NCI-H446 treated with DMSO at 0.1 percent for 48 hours (cell line): ENCODE measurements around the gene FAM156B.
"Not testable (repeated sequence)": the region's sequence is repeated elsewhere in the genome, so short reads cannot be mapped to it uniquely, and the experiment has no call there.

Source experiments
- DNase-seq: peaks from one replicate; lab custom pipeline; 2025; lab: John Stamatoyannopoulos, UW

The FAM156B gene

DNA sequence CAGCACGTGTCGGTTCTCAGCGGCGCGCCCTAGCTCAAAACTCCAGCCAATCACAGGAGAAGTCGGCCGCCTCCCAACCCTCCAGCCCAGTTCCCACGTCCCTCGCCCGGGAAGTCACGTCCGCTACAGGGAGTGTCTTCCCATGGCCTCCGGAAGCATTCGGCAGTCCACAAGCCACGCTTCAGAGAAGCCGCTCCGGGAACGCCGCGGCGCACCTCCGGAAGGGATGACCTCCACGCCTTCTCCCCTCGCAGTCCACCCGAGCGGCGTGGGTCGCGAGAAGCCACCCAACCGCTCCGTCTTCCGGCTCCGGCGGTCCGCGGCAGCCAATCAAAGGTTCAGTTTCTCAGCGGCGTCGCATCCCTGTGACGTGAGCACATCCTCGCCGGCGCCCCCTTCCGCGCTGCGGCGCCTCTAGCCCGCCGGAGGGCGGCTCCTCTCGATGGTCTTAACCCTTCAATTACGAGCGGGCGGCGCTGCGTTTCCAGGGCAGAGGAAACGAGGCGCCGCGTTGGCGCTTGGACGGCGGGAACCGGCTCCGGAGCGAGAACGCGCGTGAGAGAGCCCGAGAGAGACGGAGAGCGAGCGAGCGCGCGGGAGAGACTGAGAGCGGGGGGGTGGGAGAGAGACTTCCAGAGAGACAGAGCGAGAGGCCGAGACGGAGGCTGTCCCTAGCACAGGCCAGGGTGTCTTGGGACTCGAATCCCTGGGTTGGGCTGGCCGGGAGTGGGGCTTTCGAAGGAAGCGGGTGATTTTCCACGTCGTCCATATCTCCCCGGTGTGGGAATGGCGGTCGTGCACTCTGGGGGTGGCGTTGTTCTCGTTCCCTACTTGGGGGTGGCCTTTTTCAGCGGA is at the start of gene FAM156B:
TSS of gene FAM156B (plus strand) at position 476 of the 855 bp plus-strand sequence. CDS start 9,896 bp downstream, outside the sequence.
- DNase-seq, result not testable (repeated sequence)

DNA sequence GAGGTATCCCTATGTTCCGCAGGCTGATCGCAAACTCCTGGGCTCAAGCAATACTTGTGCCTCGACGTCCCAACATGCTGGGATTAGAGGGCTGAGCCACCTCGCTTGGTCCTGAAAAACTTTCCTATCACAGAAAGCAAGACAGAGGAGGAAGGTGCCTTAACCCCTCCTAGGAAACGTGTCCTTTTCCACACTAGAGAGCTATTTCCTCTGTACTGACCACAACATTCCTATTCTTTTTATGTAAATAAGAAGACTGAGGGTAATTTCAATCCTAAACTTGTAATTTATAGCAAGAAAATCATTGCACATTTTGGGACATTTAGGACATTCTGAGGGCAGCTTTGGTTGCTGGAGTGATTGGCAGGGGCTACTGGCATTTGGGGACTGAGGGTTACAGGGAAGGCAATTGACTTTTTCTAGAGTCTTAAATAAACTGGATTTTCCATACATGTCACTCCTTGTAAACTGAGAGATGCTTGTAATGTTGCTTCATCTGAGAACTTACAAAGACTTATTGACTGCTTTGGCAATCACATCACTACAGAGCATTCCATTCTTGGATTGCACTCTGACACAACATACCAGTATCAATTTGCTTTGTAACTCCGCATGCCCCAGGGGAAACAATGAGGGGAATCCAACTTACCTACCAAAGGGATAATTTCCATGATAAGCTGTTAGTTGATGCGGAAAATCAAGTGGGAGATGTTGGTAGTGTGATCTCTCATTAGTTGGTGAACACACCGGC is 44.8 kb upstream of the FAM156B start:
- DNase-seq, result no peak

GRCh38 chrX:52856991-52857525 is 40.1 kb upstream of the FAM156B start:
- not testable (repeated sequence) for DNase-seq

GRCh38 chrX:52865343-52865998 is 31.7 kb upstream of the FAM156B start:
- DNase-seq, result no peak

DNA sequence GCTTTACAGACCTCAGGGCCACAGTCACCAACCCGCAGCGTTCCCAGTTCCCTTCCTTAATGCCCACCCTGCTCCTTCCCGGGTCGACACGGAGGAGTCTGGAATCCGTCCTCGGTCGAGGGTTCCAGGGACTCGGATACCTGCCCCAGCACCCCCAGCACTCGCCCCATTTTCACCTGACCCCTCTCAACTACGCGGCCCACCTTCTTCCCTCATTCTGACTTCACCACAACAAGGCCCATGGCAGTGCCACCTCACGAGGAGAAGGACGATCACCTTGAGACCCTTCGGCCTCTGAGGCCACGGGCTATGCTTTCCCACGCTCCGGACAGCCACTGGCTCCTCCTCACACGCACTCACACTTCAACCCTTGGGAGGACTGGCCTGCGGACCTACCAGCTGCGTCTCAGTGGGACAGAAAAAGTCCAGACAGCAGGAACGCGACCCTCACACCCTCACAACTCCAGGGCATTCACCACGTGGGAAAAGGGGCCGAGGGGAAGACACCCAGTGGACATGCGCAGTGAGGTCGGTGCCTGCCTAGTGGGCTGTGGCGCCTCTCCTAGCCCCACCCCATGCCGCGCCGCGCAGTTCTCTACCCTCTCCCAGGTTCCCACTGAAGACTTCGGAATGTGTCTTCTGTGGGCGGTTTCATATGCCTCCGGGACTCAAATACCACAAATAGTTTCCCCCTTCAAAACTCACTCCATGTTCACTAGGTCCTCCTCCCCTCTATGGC is 29.4 kb upstream of the FAM156B start, which contains the start of gene XAGE3:
TSS of gene XAGE3 (minus strand) at position 474 of the 739 bp plus-strand sequence. CDS start 950 bp downstream, outside the sequence.
- DNase-seq, result no peak

GRCh38 chrX:52870046-52870445 is 27.1 kb upstream of the FAM156B start:
- DNase-seq, result no peak

DNA sequence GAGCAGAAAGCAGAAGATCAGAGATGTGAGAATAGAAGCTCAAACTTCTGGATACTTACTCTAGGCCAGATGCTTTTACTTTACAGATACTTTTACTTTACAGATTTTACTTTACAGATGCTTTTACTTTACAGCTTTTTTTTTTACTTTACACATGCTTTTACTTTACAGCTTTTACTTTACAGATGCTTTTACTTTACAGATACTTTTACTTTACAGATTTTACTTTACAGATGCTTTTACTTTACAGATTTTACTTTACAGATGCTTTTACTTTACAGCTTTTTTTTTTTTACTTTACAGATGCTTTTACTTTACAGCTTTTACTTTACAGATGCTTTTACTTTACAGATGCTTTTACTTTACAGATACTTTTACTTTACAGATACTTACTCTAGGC is 23.3 kb upstream of the FAM156B start:
- DNase-seq, result not testable (repeated sequence)

DNA sequence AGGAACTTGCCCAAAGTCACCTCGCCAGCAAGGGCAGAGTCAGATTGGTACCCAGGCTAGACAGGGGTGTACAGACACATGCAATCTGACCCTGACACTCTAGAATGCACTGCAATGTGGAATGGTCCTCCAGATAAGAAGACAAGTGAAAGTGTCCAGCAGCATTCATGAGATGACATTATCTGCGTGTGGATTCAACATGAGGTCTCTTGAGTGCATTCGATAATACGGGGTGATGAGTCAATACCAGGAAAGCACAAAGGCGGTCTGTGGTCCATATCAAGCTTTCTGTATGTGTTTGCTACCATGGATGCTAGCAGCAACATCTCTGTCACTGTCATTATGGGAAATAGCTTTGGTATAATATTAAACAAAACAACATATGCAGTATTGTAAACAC is 22.5 kb upstream of the FAM156B start:
- no peak for DNase-seq

DNA sequence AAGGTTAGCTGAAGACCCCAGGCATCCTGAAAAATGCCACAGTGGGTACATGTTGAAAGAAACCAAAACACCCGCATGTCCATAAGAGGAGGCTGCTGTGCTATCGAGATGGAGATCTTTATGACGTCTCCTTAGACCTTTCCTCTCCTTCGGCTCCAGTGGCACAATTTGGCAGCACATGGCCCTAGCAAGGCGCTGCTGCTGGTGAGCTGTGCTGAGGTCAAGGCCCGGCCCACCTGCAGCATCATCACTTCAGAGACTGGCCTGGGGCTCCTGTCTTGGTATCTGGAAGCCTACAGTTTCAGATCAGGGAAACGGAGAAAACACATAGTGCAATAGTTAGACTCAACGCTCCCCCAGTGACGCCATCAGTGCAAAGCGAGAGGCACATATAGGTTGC is 21.7 kb upstream of the FAM156B start:
- not testable (repeated sequence) for DNase-seq

DNA sequence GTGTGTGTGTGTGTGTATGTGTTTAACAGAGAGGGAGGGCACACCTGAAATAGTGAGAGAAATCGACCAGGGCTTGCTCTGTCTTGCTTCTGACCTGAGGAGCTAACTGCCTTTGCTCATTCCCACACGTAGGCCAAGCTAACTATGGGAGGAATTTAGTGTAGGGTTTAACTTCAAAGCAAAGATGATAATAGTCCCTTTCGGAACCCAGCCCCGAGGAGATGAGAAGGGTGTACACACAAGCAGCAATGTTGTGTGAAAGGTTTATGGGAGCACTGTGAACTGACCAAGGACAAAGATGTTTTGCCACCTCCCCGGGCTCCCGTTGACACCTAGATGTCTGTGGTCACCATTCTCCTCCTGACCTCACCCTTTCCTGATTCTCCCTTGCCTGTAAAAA is 20.7 kb upstream of the FAM156B start:
- DNase-seq, result not testable (repeated sequence)

DNA sequence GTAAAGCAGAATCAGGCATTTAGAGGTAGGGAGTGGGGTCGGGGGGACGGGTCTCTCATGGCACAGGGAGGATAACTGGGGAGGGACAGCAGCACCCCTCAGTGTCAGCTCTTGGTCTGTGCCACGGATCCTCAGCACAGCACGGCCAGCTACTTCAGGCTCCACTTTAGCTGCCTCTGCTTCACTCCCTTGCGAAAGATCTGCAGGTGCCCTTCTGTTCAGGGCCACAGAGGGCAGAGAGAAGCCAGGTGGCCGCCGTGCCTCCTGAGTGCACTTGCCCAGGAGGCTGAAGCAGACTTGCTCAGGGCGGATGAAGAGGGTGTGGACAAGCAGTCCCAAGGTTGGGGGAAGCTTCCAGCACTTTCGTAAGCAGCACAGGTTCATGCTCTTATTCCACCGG is 9.7 kb upstream of the FAM156B start:
- DNase-seq, result not testable (repeated sequence)

- not testable (repeated sequence) for DNase-seq
These were observed 9.0 kb upstream of the FAM156B start for GRCh38 chrX:52888090-52888489.

DNA sequence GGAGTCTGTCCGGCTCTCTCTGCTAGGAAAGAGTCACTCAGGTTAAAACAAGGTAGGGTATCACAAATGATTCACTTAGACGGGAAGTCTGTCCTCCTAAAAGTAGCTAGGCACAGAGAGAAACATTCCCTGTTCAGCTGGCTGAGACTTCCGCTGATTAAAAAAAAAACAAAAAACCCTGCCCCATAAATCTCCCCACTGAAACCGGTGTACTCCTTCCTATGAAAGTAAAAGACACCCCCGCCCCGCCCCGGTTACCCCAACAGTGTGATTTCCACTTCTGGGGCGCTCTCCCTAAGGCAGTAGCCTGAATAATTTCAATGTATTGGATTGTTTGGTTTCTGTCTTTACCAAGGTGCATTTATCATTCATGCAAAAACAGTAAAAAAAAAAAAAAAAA is 692 bp upstream of the FAM156B start:
- not testable (repeated sequence) for DNase-seq

GRCh38 chrX:52905531-52905930 is 8.4 kb downstream of the FAM156B start:
- DNase-seq, result not testable (repeated sequence)

DNA sequence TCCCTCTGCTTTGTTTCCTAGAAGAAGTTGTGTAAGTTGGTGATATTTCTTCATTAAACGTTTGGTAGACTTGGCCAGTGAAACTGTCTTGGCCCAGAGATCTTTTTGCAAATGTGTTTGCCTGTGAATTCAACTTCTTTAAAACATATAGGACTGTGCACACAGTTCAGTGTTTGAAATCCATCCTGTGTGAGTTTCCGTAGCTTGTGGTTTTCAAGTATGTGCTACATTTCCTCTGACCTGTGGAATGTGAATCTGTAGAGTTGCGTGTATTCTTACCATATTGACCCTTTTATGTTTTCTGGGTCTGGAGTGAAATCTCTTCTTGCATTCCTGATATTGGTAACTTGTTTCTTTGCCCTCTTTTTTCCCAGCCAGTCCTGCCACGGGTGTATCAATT is 8.9 kb downstream of the FAM156B start:
- not testable (repeated sequence) for DNase-seq

DNA sequence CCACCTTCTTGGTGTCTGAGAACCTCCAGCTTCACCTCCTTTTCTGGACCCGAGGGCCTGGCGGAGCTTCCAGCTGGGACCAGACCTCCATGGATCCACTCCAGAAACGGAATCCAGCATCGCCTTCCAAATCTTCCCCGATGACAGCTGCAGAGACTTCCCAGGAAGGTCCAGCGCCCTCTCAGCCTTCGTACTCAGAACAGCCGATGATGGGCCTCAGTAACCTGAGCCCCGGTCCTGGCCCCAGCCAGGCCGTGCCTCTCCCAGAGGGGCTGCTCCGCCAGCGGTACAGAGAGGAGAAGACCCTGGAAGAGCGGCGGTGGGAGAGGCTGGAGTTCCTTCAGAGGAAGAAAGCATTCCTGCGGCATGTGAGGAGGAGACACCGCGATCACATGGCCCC is 10.0 kb downstream of the FAM156B start:
- not testable (repeated sequence) for DNase-seq

DNA sequence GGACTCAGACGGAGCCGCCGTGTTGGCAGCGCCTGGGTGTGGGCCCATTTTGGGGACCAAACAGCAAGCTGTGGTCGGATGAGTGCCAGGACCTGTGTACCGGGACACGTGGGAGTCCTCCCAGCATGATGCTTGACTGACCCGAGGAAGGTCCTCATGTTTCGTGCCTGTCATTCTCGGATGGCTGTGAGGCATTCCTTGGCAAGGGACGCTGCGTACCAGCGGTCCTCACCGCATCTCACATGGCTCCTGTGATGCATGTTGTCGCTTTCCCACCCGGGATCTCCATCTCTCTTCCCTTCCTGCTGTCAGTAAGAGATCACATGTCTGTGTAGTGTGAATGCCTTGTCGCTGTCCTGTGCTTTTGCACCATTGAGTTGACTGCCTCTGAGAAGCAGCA is 10.8 kb downstream of the FAM156B start:
- DNase-seq, result not testable (repeated sequence)

- not testable (repeated sequence) for DNase-seq
These were observed 12.3 kb downstream of the FAM156B start for GRCh38 chrX:52909313-52909969.

DNA sequence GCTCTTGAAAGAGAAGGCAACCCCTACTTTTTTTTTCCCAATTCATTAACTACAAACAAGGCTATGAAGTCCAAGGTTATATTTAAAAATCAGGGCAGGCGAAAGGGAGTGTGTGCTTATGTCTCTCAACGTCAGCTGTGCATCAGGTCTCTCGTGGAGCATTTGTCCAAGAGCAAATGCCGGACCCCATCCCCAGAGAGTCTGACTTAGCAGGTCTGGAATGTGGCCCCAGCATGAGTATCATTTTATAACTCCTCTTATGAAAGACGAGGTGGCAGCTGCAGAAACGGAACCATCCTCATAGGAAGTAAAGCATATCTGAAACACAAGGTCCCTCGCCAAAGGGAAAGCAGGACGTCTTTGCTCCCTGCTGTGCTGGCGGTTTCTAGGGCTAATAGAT is 16.6 kb downstream of the FAM156B start:
- not testable (repeated sequence) for DNase-seq

DNA sequence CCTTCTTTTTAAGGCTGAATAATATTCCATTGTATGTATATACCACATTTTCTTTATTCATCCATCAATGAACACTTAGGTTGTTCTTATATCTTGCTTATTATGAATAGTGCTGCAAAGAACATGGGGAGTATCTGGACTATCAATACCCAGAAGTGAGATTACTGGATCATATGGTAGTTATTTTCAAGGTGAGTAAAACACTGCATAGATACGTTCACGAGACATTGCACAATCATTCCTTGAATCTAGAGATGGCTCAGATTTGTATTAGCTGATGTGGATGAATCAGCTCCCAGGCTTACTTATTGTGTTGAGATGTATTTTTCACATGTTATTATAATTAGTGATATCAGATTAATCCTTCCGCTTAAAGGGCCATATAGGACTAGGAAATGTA is 17.6 kb downstream of the FAM156B start:
- not testable (repeated sequence) for DNase-seq

DNA sequence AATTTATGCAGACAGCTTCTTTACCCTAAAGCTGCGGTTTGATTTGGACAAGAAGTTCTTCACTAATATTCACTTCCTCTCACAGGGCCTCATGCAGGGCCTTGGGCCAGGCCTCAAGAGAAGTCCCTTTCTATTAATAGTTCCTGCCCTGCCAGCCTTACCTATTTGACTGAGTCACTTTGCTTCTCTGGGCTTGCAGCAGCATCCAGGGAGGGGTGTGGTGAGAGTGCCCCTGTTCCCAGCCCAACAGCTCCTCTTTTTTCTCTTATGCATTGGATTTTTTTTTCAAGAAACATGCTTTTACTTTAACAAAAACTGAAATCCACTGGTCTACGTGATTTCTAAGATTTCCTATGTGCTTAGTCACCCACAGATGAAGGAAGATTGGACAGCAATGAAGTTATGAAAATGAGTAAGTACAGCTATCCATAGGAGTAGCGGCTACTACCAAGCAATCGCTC is 26.7 kb downstream of the FAM156B start:
- DNase-seq, result no peak
